NCI-H526 treated with DMSO at 0.1 percent for 48 hours (cell line): ENCODE results near the gene LY6G6F.

Source experiments
- DNase-seq: peaks from one replicate; lab custom pipeline; 2025; lab: John Stamatoyannopoulos, UW

Gene LY6G6F, protein sequence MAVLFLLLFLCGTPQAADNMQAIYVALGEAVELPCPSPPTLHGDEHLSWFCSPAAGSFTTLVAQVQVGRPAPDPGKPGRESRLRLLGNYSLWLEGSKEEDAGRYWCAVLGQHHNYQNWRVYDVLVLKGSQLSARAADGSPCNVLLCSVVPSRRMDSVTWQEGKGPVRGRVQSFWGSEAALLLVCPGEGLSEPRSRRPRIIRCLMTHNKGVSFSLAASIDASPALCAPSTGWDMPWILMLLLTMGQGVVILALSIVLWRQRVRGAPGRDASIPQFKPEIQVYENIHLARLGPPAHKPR

DNA sequence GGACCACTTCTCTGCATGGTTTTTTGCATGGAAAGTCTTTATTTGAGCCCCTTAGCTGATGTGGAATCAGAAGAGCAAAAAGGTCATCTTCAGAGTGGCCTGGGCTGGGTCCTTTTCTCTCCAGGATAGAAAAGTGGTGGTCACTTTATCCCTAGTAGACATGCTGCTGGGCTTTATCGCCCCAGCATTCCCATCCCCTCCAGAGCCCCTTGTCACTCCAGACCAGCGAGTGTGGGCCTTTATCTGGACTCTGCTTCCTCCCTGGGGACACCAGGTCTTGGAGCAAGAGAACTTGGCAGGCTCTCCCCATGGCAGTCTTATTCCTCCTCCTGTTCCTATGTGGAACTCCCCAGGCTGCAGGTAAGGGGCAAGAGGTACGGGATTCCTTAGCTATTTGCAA, at the start of gene LY6G6F:
TSS of gene LY6G6F (plus strand) at position 268 of the 400 bp plus-strand sequence. CDS start at position 309, 41 bp downstream.
- no peak for DNase-seq

DNA sequence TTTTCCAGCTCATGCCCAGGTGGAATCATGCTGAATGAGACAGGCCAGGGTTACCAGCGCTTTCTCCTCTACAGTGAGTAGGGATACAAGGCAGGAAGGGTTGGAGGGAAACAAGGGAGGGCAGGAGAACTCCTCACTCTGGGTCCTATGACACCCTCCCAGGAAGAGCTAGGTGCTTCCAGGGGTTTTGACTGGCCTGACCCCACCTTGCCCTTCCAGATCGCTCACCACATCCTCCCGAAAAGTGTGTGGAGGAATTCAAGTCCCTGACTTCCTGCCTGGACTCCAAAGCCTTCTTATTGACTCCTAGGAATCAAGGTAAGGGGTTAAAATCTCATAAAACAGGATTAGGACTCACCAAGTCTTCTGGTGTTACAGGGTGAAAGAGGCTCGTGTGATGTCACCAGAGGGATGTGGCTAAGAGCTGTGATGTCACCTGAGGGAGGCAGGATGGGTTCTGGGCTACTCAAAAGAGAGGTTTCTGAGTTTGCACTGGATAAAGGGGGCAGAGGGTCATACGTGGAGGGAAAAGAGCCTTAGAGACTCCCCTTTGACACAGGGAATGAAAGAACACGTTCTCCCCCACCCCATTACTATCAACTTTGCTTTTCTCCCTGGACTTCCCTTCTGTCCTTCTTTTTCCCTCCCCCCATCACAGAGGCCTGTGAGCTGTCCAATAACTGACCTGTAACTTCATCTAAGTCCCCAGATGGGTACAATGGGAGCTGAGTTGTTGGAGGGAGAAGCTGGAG, 49.1 kb upstream of the LY6G6F start:
- DNase-seq = no peak

DNA sequence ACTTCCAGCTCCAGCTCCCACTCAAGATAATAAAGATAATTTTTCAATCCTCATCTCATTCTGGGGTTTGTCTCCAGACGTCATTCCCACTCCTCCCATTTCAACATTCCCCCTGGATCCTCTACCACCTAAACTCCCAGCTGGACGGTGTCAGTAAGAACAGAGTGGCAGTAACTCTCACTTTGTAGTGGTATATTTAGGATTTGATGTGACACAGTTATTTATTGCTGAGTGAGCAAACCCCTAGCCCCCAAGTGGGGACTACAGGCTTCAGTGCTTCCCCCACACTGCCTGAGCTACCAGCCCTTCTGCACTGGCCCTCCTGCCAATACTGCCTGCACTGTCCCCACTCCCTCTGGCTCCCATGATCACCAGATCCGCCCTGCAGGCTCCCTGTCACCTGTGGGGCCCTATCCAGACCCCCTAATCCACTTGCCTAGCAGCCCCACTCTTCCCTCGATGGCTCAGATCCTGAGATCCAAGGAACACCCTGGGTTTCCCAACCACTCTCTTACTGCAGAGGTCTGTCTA, 48.4 kb upstream of the LY6G6F start:
- no peak for DNase-seq

DNA sequence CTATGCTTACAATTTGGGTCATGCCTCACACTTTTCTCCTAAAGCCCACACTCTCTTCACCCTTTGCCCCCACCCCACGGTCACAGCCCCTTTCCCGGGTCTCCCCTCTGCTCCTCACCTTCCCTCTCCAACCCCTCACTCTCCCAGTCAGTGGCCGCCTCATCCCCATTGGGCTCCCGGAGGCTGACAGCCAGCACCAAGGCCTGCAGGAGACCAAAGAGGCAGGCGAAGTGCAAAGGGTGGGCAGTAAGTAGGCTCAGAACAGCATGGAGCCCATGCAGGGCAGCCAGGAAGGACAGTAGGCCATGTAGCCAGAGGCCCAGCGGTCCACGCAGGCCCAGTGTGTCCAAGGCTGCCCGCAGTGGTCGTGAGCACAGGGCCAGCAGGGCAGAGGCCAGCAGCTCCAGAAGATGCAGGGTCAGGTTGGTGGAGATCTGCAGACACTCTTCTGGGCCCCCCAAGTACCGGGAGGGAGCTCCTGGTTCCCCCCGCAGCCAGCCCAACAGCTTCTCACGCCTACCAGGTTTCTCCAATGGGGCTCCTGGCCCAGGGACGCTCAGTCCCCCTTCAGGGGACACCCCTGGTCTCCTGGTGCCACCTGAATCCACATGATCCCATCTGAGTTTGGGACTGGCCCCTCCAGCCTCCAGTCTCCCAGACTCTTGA, 47.5 kb upstream of the LY6G6F start:
- no peak for DNase-seq

DNA sequence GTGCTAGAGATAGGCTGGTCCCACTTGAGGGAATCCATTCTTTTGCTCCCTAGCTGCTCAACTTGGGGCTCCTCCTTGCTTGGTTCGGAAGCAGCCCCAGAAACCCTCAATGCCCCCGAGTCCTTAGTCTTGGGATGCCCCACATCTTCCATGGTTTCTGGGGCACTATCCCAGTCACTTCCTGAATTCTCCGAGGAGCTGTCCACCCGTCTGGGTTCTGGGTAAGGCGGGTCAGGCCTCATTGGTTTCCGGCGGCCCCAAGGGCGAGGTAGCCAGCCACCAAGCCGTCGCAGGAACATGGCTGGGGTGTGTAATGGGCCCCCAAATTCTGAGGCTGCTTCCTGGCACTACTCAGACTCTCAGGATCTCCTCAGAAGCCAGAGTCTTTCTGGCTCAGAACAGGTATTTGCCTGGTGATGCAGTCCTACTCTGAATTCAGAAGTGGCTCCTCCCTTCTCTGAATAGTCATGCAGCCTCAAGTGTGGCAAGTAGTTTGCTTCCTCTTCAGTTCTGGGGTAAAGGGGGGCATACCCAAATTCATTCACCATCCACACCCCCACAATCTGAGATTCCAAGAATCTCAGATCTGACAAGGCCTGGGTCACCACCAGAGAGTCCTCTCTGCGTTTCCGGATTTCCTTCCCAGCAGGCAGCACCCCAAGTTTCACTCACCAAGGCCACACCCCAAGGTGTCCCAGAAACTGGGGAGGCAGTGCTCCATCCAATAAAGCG, 46.9 kb upstream of the LY6G6F start:
- DNase-seq = no peak

DNA sequence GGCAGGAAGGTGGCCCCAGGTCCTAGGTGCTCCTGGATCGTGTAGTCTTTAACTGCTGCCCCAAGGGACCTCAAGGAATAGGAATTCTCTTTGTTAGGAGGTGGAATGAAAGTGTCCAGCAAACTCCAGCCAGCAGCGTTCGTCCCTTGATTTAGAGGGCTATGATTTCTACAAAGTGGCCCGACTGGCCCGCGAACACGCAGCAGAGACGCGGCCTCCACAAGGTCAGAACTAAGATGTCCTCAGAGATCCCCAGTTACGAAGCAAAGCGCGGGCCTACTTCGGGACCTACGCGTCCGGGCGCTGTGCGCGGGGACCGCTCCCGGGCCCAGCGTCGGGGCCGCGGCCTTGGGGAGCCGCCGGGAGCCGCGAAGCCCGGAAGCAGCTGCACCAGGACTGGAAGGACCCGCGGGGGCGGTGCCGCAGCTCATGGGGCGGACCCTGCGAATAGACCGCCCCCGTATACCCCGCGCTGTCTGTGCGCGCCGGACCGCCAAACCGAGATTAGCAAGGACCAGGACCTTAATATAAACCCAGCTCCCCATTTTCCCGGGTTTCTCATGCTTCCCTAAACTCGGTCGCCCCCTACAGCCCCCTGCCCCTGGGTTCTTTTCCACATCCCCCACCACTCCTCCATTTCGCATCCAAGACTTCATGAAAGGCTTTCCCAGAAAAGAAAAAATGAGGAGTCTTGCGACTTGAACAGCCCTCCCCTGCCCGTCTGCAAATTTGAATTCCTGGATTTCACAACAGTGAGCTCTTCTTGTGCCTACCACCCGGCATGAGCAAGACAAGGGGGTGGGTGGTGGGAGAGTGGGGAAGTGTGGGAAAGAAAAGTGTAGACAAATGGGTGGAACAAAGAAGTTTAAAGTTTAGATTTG, 46.0 kb upstream of the LY6G6F start, which contains the start of gene C6orf47:
TSS of gene C6orf47 (minus strand) at position 398 of the 881 bp plus-strand sequence. CDS start 831 bp downstream, outside the sequence.
- peak; percentile 70 for DNase-seq

DNA sequence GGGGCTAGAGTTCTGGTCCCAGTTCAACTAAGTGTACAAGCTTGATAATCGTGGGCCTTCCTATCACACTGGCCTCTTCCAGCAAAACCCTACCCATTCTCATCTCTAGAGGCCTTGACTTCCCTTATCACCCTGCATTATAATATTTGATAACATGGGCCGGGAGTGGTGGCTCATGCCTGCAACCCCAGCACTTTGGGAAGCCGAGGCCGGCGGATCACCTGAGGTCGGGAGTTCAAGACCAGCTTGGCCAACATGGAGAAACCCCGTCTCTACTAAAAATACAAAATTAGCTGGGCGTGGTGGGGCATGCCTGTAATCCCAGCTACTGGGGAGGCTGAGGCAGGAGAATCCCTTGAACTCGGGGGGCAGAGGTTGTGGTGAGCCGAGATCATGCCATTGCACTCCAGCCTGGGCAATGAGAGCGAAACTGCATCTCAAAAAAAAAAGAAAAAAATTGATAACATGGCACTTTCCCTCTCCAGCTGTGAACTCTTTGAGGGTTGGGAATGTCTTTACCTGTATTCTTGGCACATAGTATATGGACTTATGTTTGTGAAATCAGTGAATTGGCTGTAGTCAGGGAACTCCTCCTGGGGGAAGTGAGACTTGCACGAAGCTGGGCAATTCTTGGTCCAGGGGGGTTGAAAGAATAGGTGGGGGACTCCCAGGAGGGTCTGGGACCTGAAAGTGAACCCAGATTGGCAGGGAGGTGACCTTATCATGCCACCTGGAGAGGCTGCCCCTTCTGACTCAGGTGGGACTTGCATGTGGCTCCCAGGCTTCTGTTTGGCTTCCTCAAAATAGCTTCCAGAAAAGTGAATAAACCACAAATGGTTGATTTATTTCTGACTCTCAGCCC, 45.2 kb upstream of the LY6G6F start:
- DNase-seq = no peak

DNA sequence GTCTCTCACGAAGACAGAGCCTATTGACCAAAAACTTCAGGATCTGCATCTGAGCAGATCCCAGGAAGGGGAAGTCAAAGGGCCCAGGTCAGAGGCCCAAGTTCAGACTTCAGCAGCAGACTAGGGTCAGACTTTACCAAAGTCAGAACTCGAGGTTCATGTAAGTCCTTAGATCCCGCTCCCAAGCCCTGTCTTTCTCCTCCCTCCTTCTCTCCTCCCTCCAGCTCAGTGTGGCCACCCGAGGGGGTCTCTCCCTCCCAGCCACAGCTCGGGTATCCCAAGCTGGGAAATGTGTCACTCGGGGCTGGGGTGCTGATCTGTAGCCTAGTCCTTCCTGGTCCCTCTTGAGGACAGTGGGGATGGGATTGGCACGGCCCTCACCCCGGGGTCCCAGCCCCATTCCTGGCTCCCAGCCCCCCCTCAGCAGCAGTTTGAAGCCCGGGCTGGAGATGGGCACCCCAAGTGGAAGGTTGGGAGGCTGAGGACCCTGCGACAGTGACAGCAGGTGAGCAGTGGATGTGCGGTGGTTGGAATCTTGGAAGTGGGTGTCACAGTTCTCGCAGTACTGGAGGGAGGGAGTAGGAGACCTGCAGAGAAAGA, 44.4 kb upstream of the LY6G6F start:
- no peak for DNase-seq

DNA sequence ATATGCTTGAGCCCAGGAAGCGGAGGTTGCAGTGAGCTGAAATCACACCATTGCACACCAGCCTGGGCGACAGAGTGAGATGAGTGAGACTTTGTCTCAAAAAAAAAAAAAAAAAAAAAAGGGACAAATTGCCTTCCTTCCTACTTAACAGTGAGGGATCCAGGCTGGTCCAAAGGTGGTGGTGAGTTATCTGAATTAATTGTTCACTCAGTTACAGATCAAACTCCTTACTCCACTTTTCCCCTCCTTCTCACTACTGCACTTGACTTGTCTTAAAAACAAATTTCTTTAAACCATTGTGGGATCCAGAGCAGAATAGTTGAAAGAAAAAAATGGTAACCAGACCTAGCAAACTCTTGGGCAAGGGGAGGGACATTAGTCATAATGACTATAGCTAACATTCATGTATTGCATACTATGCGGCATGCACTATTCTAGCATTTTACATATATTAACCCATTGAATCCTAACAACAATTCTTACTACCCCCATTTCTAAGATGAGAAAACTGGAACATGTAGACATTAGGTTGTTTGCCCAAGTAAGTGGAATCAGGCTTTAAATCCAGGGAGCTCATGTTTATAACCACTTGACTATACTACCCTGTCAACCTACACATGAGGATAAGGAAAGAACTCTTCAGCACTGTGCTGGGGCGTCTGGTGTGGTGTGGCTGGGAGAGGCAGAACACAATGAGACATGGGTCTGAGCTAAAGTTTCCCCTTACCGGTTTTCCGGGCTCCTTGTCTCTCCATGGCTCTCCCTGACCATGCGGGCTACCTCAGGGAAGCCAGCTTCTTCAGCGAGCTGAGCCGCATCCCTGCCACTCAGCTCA, 43.3 kb upstream of the LY6G6F start:
- DNase-seq = no peak

DNA sequence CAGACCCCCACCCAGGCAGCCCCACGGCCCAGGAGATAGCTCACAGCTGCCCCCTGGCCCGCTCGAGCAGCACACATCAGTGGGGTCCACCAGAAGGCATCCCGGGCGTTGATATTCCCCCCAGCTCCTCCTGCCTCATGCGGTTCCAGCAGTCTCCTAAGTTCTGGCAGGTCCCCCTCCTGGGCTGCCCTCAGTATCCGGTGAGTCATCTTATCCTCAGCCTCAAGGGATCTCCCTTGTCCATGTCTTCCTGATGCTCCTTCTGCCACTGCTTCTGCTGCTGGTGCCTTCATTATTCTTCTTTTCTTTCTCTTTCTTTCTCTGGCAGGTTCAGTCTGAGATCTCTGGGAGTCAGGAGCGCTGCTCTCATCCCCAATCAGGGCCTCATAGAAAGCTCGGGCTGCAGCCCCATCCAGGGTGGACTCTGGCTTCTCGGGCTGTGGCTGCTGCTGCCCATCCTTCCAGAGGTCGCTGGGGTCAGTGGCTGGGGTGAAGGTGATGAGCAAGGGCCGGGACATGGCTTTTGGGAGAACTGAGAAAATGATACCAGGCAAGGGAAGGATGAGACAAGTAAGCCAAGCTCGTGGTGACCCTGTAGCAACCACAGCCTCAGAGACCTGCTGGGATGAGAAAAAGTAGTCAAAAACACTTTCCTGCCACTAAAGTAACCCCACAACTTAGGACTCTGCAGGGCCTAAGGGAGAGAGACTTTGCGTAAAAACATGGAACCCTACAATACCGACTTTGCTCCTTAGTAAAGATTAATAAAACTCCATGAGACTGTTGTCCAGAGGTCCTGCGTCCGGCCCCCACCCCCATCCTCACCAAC, 42.5 kb upstream of the LY6G6F start:
- DNase-seq = no peak

DNA sequence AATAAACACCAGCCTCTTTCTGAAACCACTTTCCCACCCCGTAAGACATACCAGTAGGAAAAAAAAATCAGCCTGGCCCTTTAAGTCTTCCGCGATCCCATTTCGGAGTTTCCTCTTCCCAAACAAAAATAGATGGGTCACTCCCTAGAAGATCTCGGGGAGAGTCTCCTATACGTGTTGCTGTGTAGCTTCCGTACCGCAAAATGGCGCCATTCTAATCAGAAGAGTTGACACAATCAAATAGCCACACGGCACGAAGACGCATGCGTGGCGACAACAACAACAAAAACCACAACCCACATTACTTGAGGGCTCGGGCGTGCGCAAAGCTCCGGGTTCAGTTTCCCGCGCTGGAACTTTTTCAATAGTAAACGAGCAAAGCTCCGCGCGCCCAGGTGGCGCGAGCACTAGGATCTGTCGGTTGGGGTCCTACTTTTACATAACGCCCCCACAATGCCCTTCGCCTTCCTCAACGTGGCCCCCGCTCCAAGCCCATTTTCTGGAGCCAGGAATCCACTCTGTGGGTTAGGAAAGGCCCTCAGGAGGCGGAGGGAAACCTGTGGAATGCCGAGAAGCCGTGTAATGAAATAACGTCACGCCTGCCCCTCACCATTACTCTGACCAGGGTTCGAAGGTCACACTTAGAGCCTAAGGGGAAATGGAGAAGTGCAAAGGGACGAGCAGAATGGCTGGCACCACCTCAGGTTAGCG, 41.7 kb upstream of the LY6G6F start, which contains the start of gene GPANK1:
TSS of gene GPANK1 (minus strand) at position 208 of the 711 bp plus-strand sequence. CDS start 519 bp downstream, outside the sequence.
- peak; percentile 90 for DNase-seq

DNA sequence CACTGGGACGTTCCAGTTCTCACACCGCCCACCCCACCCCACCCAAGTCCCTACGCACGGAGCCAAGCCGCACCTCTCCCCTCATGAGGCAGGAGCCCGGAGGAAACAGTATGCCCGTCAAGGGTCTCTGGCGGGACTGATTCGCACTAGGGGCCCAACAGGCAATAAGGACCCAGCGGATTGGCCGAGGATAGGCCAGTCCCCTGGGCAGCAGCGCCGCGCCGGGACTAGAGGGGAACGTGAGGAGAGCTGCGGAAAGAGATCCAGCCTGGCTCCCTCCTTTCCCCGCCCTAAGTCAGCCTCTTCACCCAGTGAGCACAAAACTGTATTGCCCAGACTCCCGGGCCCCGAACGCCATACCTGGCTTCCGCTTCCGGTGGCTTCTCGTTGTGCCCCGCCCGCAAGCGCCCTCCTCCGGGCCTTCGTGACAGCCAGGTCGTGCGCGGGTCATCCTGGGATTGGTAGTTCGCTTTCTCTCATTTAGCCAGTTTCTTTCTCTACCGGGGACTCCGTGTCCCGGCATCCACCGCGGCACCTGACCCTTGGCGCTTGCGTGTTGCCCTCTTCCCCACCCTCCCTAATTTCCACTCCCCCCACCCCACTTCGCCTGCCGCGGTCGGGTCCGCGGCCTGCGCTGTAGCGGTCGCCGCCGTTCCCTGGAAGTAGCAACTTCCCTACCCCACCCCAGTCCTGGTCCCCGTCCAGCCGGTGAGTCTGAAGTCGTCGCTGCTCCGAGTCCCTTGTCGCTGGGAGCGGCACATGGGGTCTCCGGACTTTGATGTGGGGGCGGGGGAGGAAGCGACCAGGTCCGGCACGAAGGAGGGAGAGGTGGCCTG, 40.9 kb upstream of the LY6G6F start, which contains the start of gene CSNK2B:
TSS of gene CSNK2B (plus strand) at position 580 of the 836 bp plus-strand sequence. CDS start 752 bp downstream, outside the sequence.
- peak; percentile 96 for DNase-seq

DNA sequence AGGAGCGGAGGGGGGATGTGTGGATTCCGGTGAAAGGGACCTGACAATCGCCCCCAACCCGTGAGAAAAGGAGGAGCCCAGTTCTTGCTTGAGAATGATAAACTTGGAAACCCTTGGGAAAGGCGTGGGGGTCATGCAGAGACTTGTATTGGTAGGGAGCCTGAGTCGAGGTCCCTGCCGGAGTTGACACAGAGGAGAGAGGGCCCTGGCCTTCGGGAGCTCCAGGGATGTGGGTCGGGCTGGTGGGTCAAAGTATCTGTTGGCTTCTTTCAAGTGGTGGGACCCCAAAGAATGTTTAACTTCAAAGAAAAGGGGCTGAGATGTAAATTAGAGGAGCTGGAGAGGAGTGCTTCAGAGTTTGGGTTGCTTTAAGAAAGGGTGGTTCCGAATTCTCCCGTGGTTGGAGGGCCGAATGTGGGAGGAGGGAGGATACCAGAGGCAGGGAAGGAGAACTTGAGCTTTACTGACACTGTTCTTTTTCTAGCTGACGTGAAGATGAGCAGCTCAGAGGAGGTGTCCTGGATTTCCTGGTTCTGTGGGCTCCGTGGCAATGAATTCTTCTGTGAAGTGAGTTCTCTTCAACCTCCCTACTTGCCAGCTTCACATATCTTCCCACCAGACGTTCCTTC, 40.2 kb upstream of the LY6G6F start:
- no peak for DNase-seq

DNA sequence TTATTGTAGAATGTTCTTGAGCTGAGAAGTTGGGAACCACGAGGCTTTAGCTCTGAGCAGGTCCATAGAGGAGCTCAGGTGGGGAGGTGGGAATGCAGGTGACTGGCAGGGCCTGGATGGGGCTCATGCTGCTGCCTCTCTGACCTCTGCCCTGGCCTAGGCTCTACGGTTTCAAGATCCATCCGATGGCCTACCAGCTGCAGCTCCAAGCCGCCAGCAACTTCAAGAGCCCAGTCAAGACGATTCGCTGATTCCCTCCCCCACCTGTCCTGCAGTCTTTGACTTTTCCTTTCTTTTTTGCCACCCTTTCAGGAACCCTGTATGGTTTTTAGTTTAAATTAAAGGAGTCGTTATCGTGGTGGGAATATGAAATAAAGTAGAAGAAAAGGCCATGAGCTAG, 37.0 kb upstream of the LY6G6F start, which contains the start of gene LY6G5B:
TSS of gene LY6G5B (plus strand) at position 301 of the 400 bp plus-strand sequence. CDS start 975 bp downstream, outside the sequence.
- DNase-seq = no peak

DNA sequence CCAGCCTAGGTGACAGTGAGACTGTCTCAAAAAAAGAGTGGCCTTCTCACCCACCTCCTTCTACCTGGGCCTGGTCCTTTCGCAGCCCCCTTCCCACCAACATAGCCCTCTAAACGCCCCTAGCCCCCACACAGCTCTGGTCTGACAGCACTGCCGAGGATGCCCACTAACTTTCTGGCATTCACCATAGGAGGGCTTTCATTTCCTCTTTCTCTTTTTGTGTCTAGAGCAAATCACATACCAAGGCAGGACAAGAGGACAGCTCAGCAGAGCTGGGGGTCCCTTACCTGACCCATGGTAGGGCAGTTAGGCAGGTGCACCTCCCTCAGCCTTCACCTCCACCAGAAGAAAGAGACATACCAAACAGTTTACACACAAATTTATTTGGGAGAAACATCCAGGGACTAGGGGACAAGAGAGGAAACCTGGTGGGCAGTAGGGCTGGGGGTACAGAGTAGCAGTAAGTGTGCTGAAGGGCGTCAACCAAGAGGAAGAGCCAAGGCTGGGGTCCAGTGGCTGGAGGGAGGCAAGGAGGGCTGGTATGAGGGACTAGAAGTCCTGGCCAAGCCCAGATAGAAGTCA, 30.3 kb upstream of the LY6G6F start:
- DNase-seq = no peak
